ENCODE results near the gene FOLR3. TPM values are rescaled to one million over a fixed set of nuclear protein-coding genes. Genes with fewer than 3 reads are reported as not detected.

The FOLR3 gene
- total RNA-seq, 1 donor from 2014 or later: not detected

DNA sequence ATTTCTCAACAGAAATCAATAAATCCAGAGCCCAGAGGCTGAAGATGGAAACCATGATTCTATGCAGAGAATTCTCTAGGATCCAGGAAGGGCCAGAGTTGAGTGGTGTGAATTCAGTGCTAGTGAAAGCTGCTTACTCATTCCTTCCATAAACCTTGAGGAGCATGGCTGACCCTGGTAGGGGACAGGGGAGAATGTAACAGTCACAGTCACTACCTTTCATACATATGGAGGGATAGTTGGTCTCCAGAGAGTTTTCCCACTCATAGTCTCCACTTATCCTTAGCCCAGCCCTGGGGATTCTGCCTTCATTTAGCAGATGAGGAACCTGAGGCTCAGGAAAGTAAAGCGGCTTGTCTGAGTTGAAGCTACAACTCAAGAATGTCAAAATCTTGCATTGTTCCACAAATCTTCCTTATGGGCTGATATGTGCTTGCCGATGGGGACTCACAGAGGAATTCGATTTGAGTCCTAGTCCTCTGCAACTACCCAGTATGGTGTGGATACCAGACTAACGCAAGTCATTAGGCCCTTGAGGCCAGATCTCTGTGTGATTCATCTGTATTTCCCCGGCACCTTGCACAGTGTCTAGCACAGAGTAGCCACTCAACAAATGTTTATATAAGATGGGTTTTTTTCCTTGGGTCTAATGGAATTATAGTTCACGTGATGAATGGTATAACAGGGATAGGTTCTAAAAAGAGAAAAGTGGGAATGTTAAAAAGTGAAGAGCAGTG, 19.3 kb upstream of the FOLR3 start:
- TF ChIP-seq, protein P1, sequence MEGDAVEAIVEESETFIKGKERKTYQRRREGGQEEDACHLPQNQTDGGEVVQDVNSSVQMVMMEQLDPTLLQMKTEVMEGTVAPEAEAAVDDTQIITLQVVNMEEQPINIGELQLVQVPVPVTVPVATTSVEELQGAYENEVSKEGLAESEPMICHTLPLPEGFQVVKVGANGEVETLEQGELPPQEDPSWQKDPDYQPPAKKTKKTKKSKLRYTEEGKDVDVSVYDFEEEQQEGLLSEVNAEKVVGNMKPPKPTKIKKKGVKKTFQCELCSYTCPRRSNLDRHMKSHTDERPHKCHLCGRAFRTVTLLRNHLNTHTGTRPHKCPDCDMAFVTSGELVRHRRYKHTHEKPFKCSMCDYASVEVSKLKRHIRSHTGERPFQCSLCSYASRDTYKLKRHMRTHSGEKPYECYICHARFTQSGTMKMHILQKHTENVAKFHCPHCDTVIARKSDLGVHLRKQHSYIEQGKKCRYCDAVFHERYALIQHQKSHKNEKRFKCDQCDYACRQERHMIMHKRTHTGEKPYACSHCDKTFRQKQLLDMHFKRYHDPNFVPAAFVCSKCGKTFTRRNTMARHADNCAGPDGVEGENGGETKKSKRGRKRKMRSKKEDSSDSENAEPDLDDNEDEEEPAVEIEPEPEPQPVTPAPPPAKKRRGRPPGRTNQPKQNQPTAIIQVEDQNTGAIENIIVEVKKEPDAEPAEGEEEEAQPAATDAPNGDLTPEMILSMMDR (IDR thresholded peaks at IDR 0.05): no peak
- DNase-seq (ENCODE audit: low spot score): no peak

DNA sequence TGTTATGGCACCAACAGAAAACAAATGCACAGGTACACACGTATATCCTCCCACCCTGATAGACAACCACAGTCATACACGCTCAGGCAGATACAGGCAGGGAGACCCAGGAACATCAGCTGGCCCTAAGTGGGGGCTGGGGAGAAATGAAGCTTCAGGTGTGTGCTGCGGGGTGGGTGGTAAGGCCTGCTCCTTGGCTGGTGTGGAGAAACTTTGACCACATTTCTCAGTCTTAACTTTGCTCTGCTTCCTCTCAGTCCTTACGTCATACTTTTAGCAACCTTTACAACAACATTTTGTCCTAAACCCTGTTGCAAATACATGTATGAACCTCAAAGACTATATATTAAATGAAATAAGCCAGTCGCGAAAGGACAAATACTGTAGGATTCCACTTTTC, 16.3 kb upstream of the FOLR3 start:
- Mint-ChIP-seq H3K4me3 (ENCODE audit: unreplicated experiment) (no peak overlapping the region), H3K9me3 (ENCODE audit: low read depth) (no peaks in the 10 kb centered on the region), H3K36me3 (ENCODE audit: low read depth) (no peaks in the 10 kb centered on the region), H3K27ac (ENCODE audit: unreplicated experiment) (no peak overlapping the region), H3K27me3 (ENCODE audit: low read depth) (peaks cover 4% of the 10 kb centered on the region), H3K4me1 (ENCODE audit: low read depth) (no peaks in the 10 kb centered on the region)
- DNase-seq (ENCODE audit: low spot score): no peak
- TF ChIP-seq, protein P1 (IDR thresholded peaks at IDR 0.05): no peak

More for the DNA sequence above, 19.3 kb upstream of the FOLR3 start:
- Mint-ChIP-seq H3K4me3 (ENCODE audit: unreplicated experiment) (no peak overlapping the region), H3K27ac (ENCODE audit: unreplicated experiment) (no peak overlapping the region), H3K36me3 (ENCODE audit: low read depth) (peaks cover 4% of the 10 kb centered on the region), H3K27me3 (ENCODE audit: low read depth) (no peaks in the 10 kb centered on the region), H3K9me3 (ENCODE audit: low read depth) (no peaks in the 10 kb centered on the region), H3K4me1 (ENCODE audit: low read depth) (peaks cover 20% of the 10 kb centered on the region)

- TF ChIP-seq, protein P1 (IDR thresholded peaks at IDR 0.05): no peak
- H3K9me3 Mint-ChIP-seq (ENCODE audit: low read depth): no peaks in the 10 kb centered on the region
- H3K4me3 Mint-ChIP-seq (ENCODE audit: unreplicated experiment): no peak overlapping the region
- H3K36me3 Mint-ChIP-seq (ENCODE audit: low read depth): no peaks in the 10 kb centered on the region
- no peak for DNase-seq (ENCODE audit: low spot score)
- H3K27ac Mint-ChIP-seq (ENCODE audit: unreplicated experiment): no peak overlapping the region
- H3K27me3 Mint-ChIP-seq (ENCODE audit: low read depth): peaks cover 9% of the 10 kb centered on the region
- H3K4me1 Mint-ChIP-seq (ENCODE audit: low read depth): no peaks in the 10 kb centered on the region
Measured at GRCh38 chr11:72120930-72121329, 14.6 kb upstream of the FOLR3 start.

- Mint-ChIP-seq H3K36me3 (ENCODE audit: low read depth) (no peaks in the 10 kb centered on the region), H3K9me3 (ENCODE audit: low read depth) (no peaks in the 10 kb centered on the region), H3K4me3 (ENCODE audit: unreplicated experiment) (no peak overlapping the region), H3K27ac (ENCODE audit: unreplicated experiment) (no peak overlapping the region), H3K27me3 (ENCODE audit: low read depth) (peaks cover 9% of the 10 kb centered on the region), H3K4me1 (ENCODE audit: low read depth) (no peaks in the 10 kb centered on the region)
- TF ChIP-seq, protein P1 (IDR thresholded peaks at IDR 0.05): no peak
- DNase-seq (ENCODE audit: low spot score): no peak
Measured at GRCh38 chr11:72122607-72123006, 12.9 kb upstream of the FOLR3 start.

DNA sequence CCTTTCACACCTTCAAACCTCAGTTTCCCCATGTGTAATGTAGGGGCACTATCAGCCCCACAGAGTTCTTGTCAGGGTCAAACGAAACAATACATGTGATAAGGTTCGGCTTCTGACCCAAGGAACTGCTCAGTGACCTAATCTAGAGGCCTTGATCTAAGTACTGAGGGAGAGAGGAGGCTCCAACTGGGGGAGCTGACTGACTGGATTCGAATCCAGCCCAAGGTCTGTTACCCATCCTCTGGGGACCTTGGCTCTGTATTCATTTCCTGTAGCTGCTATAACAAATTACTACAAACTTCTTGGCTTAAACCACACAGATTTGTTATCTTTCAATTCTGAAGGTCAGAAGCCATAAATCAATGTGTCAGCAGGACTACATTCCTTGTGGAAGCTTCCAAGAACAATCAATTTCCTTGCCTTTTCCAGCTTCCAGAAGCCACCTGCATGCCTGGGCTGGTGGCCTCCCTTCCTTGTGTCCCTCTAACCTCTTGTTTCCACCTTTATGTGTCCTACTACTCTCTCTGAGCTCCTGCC, 12.3 kb upstream of the FOLR3 start:
- H3K9me3 Mint-ChIP-seq (ENCODE audit: low read depth): peaks cover 4% of the 10 kb centered on the region
- H3K4me3 Mint-ChIP-seq (ENCODE audit: unreplicated experiment): no peak overlapping the region
- no peak overlapping the region for H3K27ac Mint-ChIP-seq (ENCODE audit: unreplicated experiment)
- H3K27me3 Mint-ChIP-seq (ENCODE audit: low read depth): peaks cover 10% of the 10 kb centered on the region
- peaks cover 3% of the 10 kb centered on the region for H3K36me3 Mint-ChIP-seq (ENCODE audit: low read depth)
- DNase-seq (ENCODE audit: low spot score): no peak
- TF ChIP-seq, protein P1 (IDR thresholded peaks at IDR 0.05): no peak
- H3K4me1 Mint-ChIP-seq (ENCODE audit: low read depth): no peaks in the 10 kb centered on the region

Data from chondrocyte (in vitro differentiated cells).